ENCODE measurements around the gene SEMA4F. TPM values are rescaled to one million over a fixed set of nuclear protein-coding genes. Genes with fewer than 3 reads are reported as not detected.
A peak's percentile ranks its signal among the peaks of the same experiment; 100 is the strongest.
"Not testable (repeated sequence)": the region's sequence is repeated elsewhere in the genome, so short reads cannot be mapped to it uniquely, and the experiment has no call there.

Gene SEMA4F
- total RNA-seq: 1 to 10 TPM; 5.8 to 6.4 TPM

GRCh38 chr2:74653985-74654882, at the start of gene SEMA4F:
SEMA4F (plus strand) TSS chr2:74654247; CDS start chr2:74654377, 130 bp downstream.
- ATAC-seq (peak; percentile 99), DNase-seq (peak; percentile 96)
- ChIA-PET POLR2A (interaction anchor here (0.6 to 0.9 kb wide), 2 partner anchors 56 to 195 kb away, joined by 3 to 4 read pairs; no protein-coding TSS in a partner anchor), CTCF (no interaction called here)
- Mint-ChIP-seq H3K4me3 (peak within 1 kb of the TSS; percentile 80), H3K4me1 (ENCODE audit: low read depth) (peaks cover 20% of the 10 kb centered on the region), H3K27ac (peak within 1 kb of the TSS; percentile 2), H3K36me3 (ENCODE audit: low read depth) (no peaks in the 10 kb centered on the region), H3K9me3 (ENCODE audit: insufficient read depth) (no peaks in the 10 kb centered on the region), H3K27me3 (ENCODE audit: low read depth) (peaks cover 26% of the 10 kb centered on the region)

- no peak for ATAC-seq
Measured at GRCh38 chr2:74606927-74607326, 47.1 kb upstream of the SEMA4F start.

GRCh38 chr2:74617122-74617521, 36.9 kb upstream of the SEMA4F start:
- no peak for ATAC-seq
- Mint-ChIP-seq H3K27me3 (ENCODE audit: low read depth) (peaks cover 36% of the 10 kb centered on the region), H3K9me3 (ENCODE audit: insufficient read depth) (no peaks in the 10 kb centered on the region), H3K4me3 (no peak overlapping the region), H3K27ac (no peak overlapping the region), H3K36me3 (ENCODE audit: low read depth) (peaks cover 1% of the 10 kb centered on the region), H3K4me1 (ENCODE audit: low read depth) (peaks cover 12% of the 10 kb centered on the region)
- CTCF ChIA-PET: interaction anchor here (0.7 kb wide), 1 partner anchor 74 kb away, joined by 3 read pairs; no protein-coding TSS in a partner anchor
- no peak for DNase-seq
- POLR2A ChIA-PET: no interaction called here

More at GRCh38 chr2:74606927-74607326, 47.1 kb upstream of the SEMA4F start:
- no peaks in the 10 kb centered on the region for H3K36me3 Mint-ChIP-seq (ENCODE audit: low read depth)
- DNase-seq: no peak
- H3K4me1 Mint-ChIP-seq (ENCODE audit: low read depth): peaks cover 21% of the 10 kb centered on the region
- H3K4me3 Mint-ChIP-seq: no peak overlapping the region
- H3K27ac Mint-ChIP-seq: no peak overlapping the region
- ChIA-PET CTCF (no interaction called here), POLR2A (no interaction called here)
- no peaks in the 10 kb centered on the region for H3K9me3 Mint-ChIP-seq (ENCODE audit: insufficient read depth)
- H3K27me3 Mint-ChIP-seq (ENCODE audit: low read depth): peaks cover 50% of the 10 kb centered on the region

DNA sequence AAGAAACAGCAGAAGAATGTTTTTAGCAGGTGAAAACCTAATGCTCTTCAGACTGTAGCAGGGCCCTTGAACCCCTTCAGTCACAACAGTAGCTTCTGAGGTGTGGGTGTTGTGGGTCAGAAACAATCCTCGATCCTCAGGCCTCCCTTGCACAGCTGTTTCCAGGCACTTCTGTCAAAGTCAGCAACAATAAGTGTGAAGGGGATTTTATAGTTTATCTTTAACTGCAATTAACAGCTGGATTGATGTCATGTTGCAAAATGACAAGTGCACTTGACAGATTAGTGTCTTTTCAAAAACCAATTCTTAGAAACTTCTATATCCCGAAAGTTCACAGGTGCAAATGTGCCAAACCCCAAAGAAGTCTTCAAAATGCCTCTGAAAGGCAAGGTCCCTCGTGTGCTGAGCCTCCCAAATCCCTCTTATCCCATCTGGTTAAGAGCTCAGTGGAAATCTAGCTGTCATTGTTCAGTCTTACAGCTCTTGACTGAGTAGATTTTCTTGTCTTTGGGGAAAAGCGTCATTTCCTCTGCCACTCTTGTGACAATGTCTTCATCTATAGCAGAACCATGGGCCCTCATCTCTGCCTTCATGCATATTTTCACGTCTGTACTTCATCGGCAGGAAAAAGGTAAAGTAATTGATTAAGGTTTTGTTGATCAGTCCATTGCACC, 35.5 kb upstream of the SEMA4F start:
- CTCF ChIA-PET: no interaction called here
- Mint-ChIP-seq H3K4me3 (no peak overlapping the region), H3K27me3 (ENCODE audit: low read depth) (peaks cover 30% of the 10 kb centered on the region), H3K36me3 (ENCODE audit: low read depth) (peaks cover 1% of the 10 kb centered on the region), H3K27ac (no peak overlapping the region), H3K4me1 (ENCODE audit: low read depth) (peaks cover 12% of the 10 kb centered on the region), H3K9me3 (ENCODE audit: insufficient read depth) (no peaks in the 10 kb centered on the region)
- no peak for DNase-seq
- no peak for ATAC-seq
- POLR2A ChIA-PET: no interaction called here

- DNase-seq: no peak
- Mint-ChIP-seq H3K27ac (no peak overlapping the region), H3K4me1 (ENCODE audit: low read depth) (peaks cover 12% of the 10 kb centered on the region), H3K4me3 (no peak overlapping the region), H3K27me3 (ENCODE audit: low read depth) (peaks cover 24% of the 10 kb centered on the region), H3K9me3 (ENCODE audit: insufficient read depth) (no peaks in the 10 kb centered on the region), H3K36me3 (ENCODE audit: low read depth) (peaks cover 1% of the 10 kb centered on the region)
- CTCF ChIA-PET: interaction anchor here (1.1 kb wide), 1 partner anchor 10 kb away, joined by 3 read pairs; no protein-coding TSS in a partner anchor
- no peak for ATAC-seq
- POLR2A ChIA-PET: no interaction called here
Measured at GRCh38 chr2:74619651-74620297, 34.3 kb upstream of the SEMA4F start.

DNA sequence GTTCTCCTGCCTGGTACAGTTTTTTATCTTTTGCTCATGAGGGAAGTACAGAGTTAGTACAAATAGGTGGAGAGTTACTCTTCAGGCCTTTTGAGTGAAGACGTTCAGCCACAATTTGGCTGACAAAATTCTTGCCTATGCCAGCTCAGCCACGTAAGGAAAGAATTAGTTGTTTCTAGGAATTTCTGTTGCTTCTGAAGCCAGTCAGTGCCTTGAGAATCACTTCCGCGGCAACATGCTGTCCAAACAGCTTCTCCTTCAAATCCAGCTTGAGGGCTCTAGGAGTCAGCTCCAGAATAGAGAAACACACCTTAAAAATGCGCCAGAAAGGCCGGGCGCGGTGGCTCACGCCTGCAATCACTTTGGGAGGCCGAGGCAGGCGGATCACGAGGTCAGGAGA, 33.4 kb upstream of the SEMA4F start:
- Mint-ChIP-seq H3K4me1 (ENCODE audit: low read depth) (peaks cover 12% of the 10 kb centered on the region), H3K36me3 (ENCODE audit: low read depth) (peaks cover 1% of the 10 kb centered on the region), H3K4me3 (no peak overlapping the region), H3K27ac (no peak overlapping the region), H3K9me3 (ENCODE audit: insufficient read depth) (no peaks in the 10 kb centered on the region), H3K27me3 (ENCODE audit: low read depth) (peaks cover 18% of the 10 kb centered on the region)
- ChIA-PET POLR2A (no interaction called here), CTCF (no interaction called here)
- DNase-seq (no peak), ATAC-seq (no peak)

DNA sequence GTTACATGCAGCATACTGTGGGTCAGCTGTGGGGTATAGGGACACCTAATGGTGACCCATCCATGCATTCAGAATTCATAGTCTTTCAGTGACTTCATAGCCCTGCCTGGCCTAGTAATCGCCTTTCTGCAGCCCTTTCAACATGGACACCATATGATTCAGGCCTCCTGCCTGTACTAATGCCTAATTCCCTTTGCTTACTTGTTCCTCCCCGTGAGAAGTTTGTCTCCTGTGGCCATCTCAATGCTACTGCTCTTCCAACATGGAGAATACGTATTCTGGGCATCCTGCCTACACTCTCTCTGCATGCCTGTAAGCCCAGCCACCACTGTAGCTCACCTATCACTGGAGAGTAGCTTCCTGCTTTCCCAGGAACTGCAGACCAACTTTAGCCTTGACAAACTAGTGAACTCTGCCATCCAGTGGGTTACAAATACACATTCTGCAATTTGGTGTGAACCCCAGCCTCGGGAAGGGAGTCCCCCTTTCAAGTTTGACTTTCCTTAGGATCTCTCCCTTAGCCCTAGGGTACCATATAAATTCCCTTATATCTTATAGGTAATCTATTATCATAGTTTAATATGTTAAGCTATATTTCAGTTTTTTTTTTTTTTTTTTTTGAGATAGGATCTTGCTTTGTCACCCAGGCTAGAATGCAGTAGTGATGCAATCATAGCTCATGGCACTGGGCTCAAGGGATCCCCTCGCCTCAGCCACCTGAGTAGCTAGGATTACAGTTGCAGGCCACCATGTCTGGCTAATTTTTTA, 28.2 kb upstream of the SEMA4F start:
- ATAC-seq: no peak
- no peaks in the 10 kb centered on the region for H3K36me3 Mint-ChIP-seq (ENCODE audit: low read depth)
- H3K4me3 Mint-ChIP-seq: no peak overlapping the region
- CTCF ChIA-PET: no interaction called here
- POLR2A ChIA-PET: no interaction called here
- H3K9me3 Mint-ChIP-seq (ENCODE audit: insufficient read depth): no peaks in the 10 kb centered on the region
- H3K27ac Mint-ChIP-seq: no peak overlapping the region
- no peak for DNase-seq
- no peaks in the 10 kb centered on the region for H3K4me1 Mint-ChIP-seq (ENCODE audit: low read depth)
- H3K27me3 Mint-ChIP-seq (ENCODE audit: low read depth): peaks cover 12% of the 10 kb centered on the region

DNA sequence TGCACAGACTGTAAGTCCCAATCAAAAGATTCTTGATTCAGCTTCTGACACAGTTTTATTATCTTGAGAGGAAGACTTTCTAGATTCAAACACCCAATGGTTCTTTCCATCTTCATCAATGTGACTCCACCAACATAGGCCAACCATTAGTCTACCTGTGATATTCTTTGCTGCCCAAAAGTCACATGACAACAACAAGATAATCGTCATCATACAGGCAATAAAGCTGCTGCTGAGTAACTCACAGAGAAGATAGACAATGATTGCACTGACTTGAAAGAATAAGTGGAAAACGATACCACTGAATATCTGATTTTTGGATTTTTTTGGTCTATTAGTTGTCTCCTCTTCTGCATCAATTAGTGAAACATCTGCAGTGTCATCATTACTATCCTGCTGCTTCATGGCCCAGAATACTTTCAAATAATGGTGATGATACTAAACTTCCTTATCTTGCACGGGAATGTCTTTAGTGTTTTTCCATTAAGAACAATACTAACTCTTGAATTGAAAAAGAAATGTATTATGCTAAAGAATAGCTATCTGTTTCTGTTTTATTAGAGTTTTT, 25.4 kb upstream of the SEMA4F start:
- CTCF ChIA-PET: no interaction called here
- H3K4me3 Mint-ChIP-seq: no peak overlapping the region

DNA sequence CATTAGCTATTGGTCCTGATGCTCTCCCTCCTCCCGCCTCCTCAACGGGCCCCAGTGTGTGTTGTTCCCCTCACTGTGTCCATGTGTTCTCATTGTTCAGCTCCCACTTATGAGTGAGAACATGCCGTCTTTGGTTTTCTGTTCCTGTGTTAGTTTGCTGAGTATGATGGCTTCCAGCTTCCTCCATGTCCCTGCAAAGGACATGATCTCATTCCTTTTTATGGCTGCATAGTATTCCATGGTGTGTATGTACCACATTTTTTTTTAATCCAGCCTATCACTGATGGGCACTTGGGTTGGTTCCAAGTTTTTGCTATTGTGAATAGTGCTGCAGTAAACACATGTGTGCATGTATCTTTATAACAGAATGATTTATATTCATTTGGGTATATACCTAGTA, 23.6 kb upstream of the SEMA4F start:
- H3K27ac Mint-ChIP-seq; H3K9me3 Mint-ChIP-seq (ENCODE audit: insufficient read depth); CTCF ChIA-PET; H3K4me3 Mint-ChIP-seq; POLR2A ChIA-PET; DNase-seq; ATAC-seq; H3K36me3 Mint-ChIP-seq (ENCODE audit: low read depth); H3K4me1 Mint-ChIP-seq (ENCODE audit: low read depth): not testable (repeated sequence)
- H3K27me3 Mint-ChIP-seq (ENCODE audit: low read depth): peaks cover 19% of the 10 kb centered on the region

More for the DNA sequence above, 25.4 kb upstream of the SEMA4F start:
- no peak for DNase-seq
- no peak for ATAC-seq
- H3K9me3 Mint-ChIP-seq (ENCODE audit: insufficient read depth): no peaks in the 10 kb centered on the region
- no peaks in the 10 kb centered on the region for H3K4me1 Mint-ChIP-seq (ENCODE audit: low read depth)
- H3K27me3 Mint-ChIP-seq (ENCODE audit: low read depth): peaks cover 15% of the 10 kb centered on the region
- H3K36me3 Mint-ChIP-seq (ENCODE audit: low read depth): no peaks in the 10 kb centered on the region
- no peak overlapping the region for H3K27ac Mint-ChIP-seq
- POLR2A ChIA-PET: no interaction called here

- no peak overlapping the region for H3K27ac Mint-ChIP-seq
- ChIA-PET CTCF (interaction anchor here (0.7 kb wide), 1 partner anchor 1659 kb away, joined by 3 read pairs; no protein-coding TSS in a partner anchor), POLR2A (no interaction called here)
- no peak for ATAC-seq
- H3K27me3 Mint-ChIP-seq (ENCODE audit: low read depth): peaks cover 32% of the 10 kb centered on the region
- DNase-seq: no peak
- H3K4me3 Mint-ChIP-seq: no peak overlapping the region
- no peaks in the 10 kb centered on the region for H3K36me3 Mint-ChIP-seq (ENCODE audit: low read depth)
- H3K4me1 Mint-ChIP-seq (ENCODE audit: low read depth): no peaks in the 10 kb centered on the region
- H3K9me3 Mint-ChIP-seq (ENCODE audit: insufficient read depth): no peaks in the 10 kb centered on the region
Measured at GRCh38 chr2:74632209-74632938, 21.7 kb upstream of the SEMA4F start.

DNA sequence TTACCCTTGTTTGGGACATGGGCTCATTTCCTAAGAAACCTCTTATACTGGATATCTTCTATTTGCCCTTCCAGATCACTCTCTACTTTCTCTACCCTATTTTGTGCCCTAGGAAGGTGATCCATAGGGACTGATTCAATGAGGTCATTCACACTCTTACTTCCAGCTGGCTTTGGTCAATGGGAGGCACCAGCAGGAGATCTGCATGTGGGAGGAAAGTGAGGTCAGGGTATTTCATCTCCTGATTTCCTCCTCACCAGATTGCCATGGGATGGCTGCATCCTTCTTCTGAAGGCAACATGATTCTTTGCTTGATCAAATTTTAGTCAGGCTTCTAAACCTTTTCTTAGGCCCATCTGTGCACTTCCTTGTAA, 21.1 kb upstream of the SEMA4F start:
- CTCF ChIA-PET: no interaction called here
- peaks cover 32% of the 10 kb centered on the region for H3K27me3 Mint-ChIP-seq (ENCODE audit: low read depth)
- DNase-seq: no peak
- no peaks in the 10 kb centered on the region for H3K4me1 Mint-ChIP-seq (ENCODE audit: low read depth)
- no peak overlapping the region for H3K27ac Mint-ChIP-seq
- no peaks in the 10 kb centered on the region for H3K36me3 Mint-ChIP-seq (ENCODE audit: low read depth)
- no peak overlapping the region for H3K4me3 Mint-ChIP-seq
- no peaks in the 10 kb centered on the region for H3K9me3 Mint-ChIP-seq (ENCODE audit: insufficient read depth)
- ATAC-seq: no peak
- POLR2A ChIA-PET: no interaction called here

Measured in activated CD8-positive, alpha-beta T cell treated with anti-CD3 and anti-CD28 coated beads, Interleukin-2, amount 10 ng/mL, durations not matched to agents 7 days and 5 days (primary cell).